Ovary (tissue), 9 donors: ENCODE measurements around the gene TM4SF20. TPM values are rescaled to one million over a fixed set of nuclear protein-coding genes. Genes with fewer than 3 reads are reported as not detected.

ENCODE experiments used
- DNase-seq, 5 donors: peaks; one replicate each; pipeline ENCODE4 v3.0.0-alpha.2; 2019 to 2020
- H3K27ac ChIP-seq, 2 donors: fragments of 200-600 bp; one replicate each; pipeline versions ENCODE4 v1.5.1 to v1.8.0; 2019 to 2022
- H3K27me3 ChIP-seq: fragments of 200-600 bp; one replicate; pipeline ENCODE4 v1.8.0; 2022
- H3K36me3 ChIP-seq: fragments of 200-600 bp; sonication (generic); one replicate; pipeline ENCODE4 v1.5.1; 2019
- H3K4me1 ChIP-seq: one replicate; pipeline ENCODE4 v1.8.1; 2013; ENCODE audit warnings: mild to moderate bottlenecking, moderate library complexity; ENCODE audit not compliant: insufficient read depth
- H3K4me3 ChIP-seq: fragments of 200-600 bp; sonication (generic); one replicate; pipeline ENCODE4 v1.5.1; 2017
- H3K9me3 ChIP-seq, 2 donors: fragments of 200-600 bp in 1 of 2; sonication (generic) in 1 of 2; one replicate each; pipeline versions ENCODE4 v1.5.1 to v1.8.1; 2013 to 2019; ENCODE audit warnings: mild to moderate bottlenecking in 1 of 2, moderate library complexity in 1 of 2
- EP300 ChIP-seq: sonication (generic); formaldehyde crosslinking; IDR thresholded peaks from one replicate; pipeline ENCODE4 v1.6.1; 2017; ENCODE audit warnings: antibody characterized with exemption
- POLR2A ChIP-seq: fragments of 450-650 bp; IDR thresholded peaks from one replicate; pipeline ENCODE4 v1.6.1; 2017; ENCODE audit warnings: antibody characterized with exemption, mild to moderate bottlenecking, moderate library complexity
- WGBS, 3 donors: extraction: QIAGEN DNeasy Blood & Tissue Kit in 1 of 3; methylation state at CpG; one replicate each; pipeline versions ENCODE4 v1.1.5 to v1.1.7; 2013 to 2017; 5-methylcytosine and 5-hydroxymethylcytosine counted together
- intact Hi-C, 4 donors: fragments of 100-400 bp; cut with DNase I; formaldehyde crosslinking; loops; one replicate each; pipeline versions ENCODE4 v1.11.0 to v1.15.1; 2022 to 2023
- polyA plus RNA-seq, 2 donors: library from polyadenylated mRNA; stranded (reverse); fragments of 200-250 nt in 1 of 2; fragments of 350-450 nt in 1 of 2; fragmentation: Illumina TruSeq in 1 of 2; extraction: RNeasy Lipid Tissue Mini Kit (QIAGEN cat#74804) in 1 of 2; gene quantifications; one replicate each; pipeline ENCODE4 v1.2.3, GENCODE V29; 2013 to 2014
- total RNA-seq, 7 donors: library from RNA; depleted of rRNA in 2 of 7; stranded (reverse); fragments of >200 nt in 2 of 7; fragmentation: NEBNext Ultra II Directional in 3 of 7; extraction: Animal tissue kit (Norgen Biotek cat#: 25700) in 3 of 7; gene quantifications; one replicate each; pipeline versions ENCODE4 v1.1.0 to v1.2.4, GENCODE V29; 2016 to 2023
- TF ChIP-seq, protein P1 (sequence below), 3 donors: fragments of 450-650 bp in 2 of 3; fragments of 200-600 bp in 1 of 3; IDR thresholded peaks; one replicate each; pipeline versions ENCODE4 v1.5.1 to v1.8.0; 2016 to 2022; ENCODE audit warnings: antibody characterized with exemption in 3 of 3, mild to moderate bottlenecking in 1 of 3
- donor health status: DM: no; HTN: no; CAD: no; lungs with moderate emphysema.
- donor health status: DM: no; HTN: no; CAD: no.
- donor health status: Bipolar disorder and iron deficiency.
- donor health status: DM: yes; HTN: yes; CAD: no.
- donor health status: DM: no; HTN: no; CAD: no.
- donor health status: DM: yes; HTN: yes; CAD: no.

The TM4SF20 gene
- total and polyA plus RNA-seq, 9 donors: 1.4 TPM; not detected in 8

DNA sequence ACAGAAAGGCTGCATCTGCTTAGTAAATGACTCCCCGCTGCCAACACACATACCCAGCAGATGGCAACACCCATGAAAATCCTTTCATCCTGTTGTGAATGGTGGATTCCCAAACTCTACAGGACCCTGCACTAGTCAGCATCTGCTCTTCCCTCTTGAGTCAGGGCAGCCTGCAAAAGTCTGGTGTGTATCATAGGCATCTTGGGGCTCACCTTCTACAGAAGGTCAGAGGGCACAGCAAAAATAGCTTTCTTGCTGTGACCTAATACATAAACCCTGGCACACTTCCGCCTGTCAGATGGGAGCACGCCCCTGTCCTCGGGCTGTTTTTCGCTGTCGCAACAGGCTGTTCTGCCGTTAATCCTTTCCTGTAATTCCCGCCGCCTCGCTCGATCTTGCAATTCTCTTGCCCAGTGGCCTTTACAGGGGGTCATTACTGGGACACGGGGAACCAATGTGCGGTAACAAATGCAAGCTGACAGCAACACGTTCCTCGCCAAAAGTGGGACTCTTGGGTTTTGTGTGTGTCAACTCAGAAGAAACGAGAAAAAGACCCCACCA, 28.6 kb upstream of the TM4SF20 start:
- intact Hi-C loops: loop anchor here in 1 of 4 donors (10.0 kb wide), 1 partner anchor 357 kb away; no protein-coding TSS in a partner anchor
- Histone ChIP-seq H3K36me3 (no peaks in the 10 kb centered on the region), H3K4me3 (no peak overlapping the region), H3K27ac (no peak overlapping the region), H3K4me1 (peaks cover 4% of the 10 kb centered on the region), H3K9me3 (no peaks in the 10 kb centered on the region), H3K27me3 (no peaks in the 10 kb centered on the region)
- WGBS, 3 donors: 83 to 90% (median 88%) methylated on average over 16 of the region's 16 CpGs
- DNase-seq: peak in 1 of 5 donors; percentile 25
- TF ChIP-seq POLR2A: no peak
- no peak for TF ChIP-seq EP300
- TF ChIP-seq, protein P1, sequence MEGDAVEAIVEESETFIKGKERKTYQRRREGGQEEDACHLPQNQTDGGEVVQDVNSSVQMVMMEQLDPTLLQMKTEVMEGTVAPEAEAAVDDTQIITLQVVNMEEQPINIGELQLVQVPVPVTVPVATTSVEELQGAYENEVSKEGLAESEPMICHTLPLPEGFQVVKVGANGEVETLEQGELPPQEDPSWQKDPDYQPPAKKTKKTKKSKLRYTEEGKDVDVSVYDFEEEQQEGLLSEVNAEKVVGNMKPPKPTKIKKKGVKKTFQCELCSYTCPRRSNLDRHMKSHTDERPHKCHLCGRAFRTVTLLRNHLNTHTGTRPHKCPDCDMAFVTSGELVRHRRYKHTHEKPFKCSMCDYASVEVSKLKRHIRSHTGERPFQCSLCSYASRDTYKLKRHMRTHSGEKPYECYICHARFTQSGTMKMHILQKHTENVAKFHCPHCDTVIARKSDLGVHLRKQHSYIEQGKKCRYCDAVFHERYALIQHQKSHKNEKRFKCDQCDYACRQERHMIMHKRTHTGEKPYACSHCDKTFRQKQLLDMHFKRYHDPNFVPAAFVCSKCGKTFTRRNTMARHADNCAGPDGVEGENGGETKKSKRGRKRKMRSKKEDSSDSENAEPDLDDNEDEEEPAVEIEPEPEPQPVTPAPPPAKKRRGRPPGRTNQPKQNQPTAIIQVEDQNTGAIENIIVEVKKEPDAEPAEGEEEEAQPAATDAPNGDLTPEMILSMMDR (IDR thresholded peaks at IDR 0.05): no peak

DNA sequence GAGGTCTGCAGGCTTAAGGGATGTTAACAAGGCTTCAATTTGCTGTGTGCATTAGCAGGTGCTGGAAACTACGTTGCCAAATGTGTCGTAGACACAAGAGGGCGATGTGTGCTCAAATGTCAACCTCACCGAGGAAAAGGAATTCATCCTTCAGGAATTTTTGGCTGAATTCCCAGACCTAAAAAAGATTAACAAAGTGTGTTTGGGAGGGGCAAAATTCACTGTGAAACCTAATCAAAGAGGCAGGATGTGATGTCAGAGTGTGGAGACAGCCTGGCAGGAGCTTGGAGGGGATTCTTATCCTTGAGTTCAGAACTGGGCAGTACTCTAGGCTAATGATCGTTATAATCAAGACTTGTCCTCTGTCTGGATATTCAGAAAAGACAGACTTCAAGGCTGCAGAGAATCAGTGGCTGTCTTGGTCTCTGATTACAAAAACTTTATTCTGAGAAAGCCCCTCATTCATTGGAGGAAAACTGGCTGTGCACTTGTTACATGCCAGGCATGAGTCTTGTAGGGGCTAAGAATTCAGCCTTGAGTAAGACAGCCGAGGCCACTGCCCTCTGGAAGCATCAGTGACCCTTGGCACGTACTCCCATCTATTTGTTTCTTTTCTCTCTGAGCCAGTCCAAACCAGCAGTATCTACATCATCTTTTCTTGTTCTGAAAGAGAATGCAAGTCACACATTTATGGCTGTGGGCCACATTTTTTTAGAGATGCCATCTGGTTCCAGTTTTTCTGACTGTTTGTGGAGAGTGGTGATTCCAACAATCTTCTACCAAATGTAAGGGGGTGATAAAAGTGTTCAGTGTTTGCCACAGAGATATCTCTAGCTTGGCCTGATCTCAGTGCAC, 27.3 kb upstream of the TM4SF20 start:
- intact Hi-C loops: loop anchor here in 1 of 4 donors (10.0 kb wide), 1 partner anchor 358 kb away; no protein-coding TSS in a partner anchor
- 1 to 5% (median 3%) methylated on average over 7 of the region's 7 CpGs for WGBS, 3 donors
- Histone ChIP-seq H3K36me3 (no peaks in the 10 kb centered on the region), H3K4me1 (peaks cover 4% of the 10 kb centered on the region), H3K27ac (peak overlapping the region in 1 of 2 donors; percentile 41), H3K9me3 (no peaks in the 10 kb centered on the region), H3K4me3 (no peak overlapping the region), H3K27me3 (no peaks in the 10 kb centered on the region)
- TF ChIP-seq, protein P1 (IDR thresholded peaks at IDR 0.05): peak; percentile 30 to 49 (median 46)
- TF ChIP-seq EP300 (no peak), POLR2A (no peak)
- peak; percentile 63 to 73 (median 64) for DNase-seq

DNA sequence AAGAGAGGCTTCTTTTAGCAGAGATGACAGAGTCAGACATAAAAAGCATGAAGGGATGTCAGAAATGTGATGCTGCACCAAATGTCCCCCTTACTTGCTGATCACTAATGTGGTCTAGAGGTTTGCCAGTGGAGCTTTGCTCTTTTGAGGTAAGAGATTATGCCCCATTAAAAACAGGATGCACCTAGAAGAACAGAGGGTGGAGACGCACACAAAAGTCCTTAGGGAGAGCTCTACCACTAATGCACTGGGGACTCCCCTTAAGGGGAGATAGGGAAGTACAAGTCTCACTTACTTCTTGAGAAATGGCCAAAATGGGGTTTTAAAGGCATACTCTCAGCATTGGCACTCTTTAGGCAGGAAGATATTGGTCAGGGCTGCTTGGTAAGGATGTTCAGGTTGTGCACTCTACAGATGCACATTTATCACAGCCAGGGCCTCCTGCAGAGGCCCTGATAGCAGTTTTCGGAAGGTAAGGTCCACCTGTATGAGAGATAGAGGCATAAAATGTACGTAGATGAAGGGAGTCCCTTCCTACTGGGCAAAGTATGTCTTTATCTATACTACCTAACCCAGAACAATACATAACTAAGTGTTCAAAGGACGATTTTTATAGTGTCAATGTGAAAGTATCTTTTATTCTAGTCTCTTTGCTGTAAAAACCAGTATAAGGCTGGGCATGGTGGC, 25.6 kb upstream of the TM4SF20 start:
- Histone ChIP-seq H3K9me3 (no peaks in the 10 kb centered on the region), H3K4me3 (no peak overlapping the region), H3K27ac (no peak overlapping the region), H3K4me1 (peaks cover 4% of the 10 kb centered on the region), H3K36me3 (no peaks in the 10 kb centered on the region), H3K27me3 (no peaks in the 10 kb centered on the region)
- DNase-seq: no peak
- WGBS, 3 donors: 86 to 92% (median 91%) methylated on average over 4 of the region's 4 CpGs
- TF ChIP-seq POLR2A: no peak
- intact Hi-C loops: loop anchor here in 2 of 4 donors (2.0 to 10.0 kb wide), 2 partner anchors 360 to 362 kb away; no protein-coding TSS in a partner anchor

DNA sequence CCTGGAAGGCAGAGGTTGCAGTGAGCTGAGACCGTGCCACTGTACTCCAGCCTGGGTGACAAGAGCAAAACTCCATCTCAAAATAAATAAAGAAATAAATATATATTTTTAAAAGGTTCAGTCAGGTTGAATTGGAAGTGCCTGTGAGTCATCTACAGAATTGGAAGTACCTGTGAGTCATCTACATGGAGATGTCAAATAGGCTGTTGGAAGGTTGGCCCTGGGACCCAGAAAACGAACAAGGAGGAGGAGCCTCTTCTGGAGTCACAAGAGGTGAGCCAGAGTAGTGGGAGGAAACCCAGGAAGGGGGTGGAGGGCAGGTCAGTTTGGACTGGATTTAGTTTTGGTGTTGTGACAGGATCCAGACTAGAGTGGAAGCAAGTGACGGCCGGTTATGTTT, 23.9 kb upstream of the TM4SF20 start:
- peaks cover 4% of the 10 kb centered on the region for H3K4me1 ChIP-seq
- no peaks in the 10 kb centered on the region for H3K36me3 ChIP-seq
- WGBS, 3 donors: 46 to 53% (median 49%) methylated on average over 4 of the region's 4 CpGs
- intact Hi-C loops: loop anchor here in 1 of 4 donors (10.0 kb wide), 1 partner anchor 362 kb away; no protein-coding TSS in a partner anchor
- H3K4me3 ChIP-seq: no peak overlapping the region
- DNase-seq: no peak
- no peak overlapping the region for H3K27ac ChIP-seq
- TF ChIP-seq, protein P1 (IDR thresholded peaks at IDR 0.05): no peak
- TF ChIP-seq EP300 (no peak), POLR2A (no peak)
- H3K27me3 ChIP-seq: no peaks in the 10 kb centered on the region
- no peaks in the 10 kb centered on the region for H3K9me3 ChIP-seq
